NCI-H460 (cell line): ENCODE data around the gene PALM. TPM values are rescaled to one million over a fixed set of nuclear protein-coding genes. Genes with fewer than 3 reads are reported as not detected.
"Not testable (repeated sequence)": the region's sequence is repeated elsewhere in the genome, so short reads cannot be mapped to it uniquely, and the experiment has no call there.

Experiments used
- DNase-seq: peaks from one replicate; pipeline ENCODE4 v3.0.0-alpha.2; 2016; ENCODE audit warnings: low read depth; ENCODE audit errors: extremely low read depth
- total RNA-seq: library from RNA; depleted of rRNA; stranded (reverse); fragments of >200 nt; shearing (Covaris generic); gene quantifications from 2 replicates; pipeline ENCODE4 v1.2.3, GENCODE V29; 2014

The PALM gene
- total RNA-seq, 1 experiment from 2014 or later, result 4.2 TPM

DNA sequence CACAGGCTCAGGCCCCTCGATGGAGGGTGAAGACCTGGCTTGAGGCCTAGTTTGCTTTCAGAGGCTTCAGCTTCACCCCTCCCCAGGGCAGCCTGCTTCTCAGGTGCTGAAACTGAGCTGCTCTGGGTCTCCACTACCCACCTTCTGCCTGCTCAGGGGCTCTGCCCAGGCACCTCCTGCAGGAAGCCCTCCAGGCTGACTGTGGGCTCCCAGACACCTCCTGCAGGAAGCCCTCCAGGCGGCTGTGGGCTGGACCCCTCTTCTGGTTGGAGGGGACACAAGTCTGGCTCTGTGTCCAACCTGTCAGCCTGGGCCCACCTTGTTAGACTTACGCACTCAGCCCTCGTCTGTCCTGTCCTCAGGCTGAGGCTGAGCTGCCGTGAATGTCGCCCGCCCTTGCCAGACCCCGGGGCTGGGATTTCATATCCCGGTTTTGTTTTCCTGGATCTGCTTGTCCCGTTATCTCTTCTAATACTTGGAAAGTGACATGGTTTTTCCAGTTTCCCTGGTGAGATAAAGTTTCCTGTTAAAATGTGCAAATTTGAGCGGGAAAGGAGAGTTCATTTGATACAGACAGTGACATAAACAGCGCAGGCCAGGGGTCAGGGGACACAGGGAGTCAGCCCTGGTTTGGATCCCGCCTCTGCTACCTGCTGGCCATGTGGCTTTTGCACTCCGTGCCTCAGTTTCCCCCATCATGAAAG is 21.4 kb downstream of the PALM start:
- no peak for DNase-seq

DNA sequence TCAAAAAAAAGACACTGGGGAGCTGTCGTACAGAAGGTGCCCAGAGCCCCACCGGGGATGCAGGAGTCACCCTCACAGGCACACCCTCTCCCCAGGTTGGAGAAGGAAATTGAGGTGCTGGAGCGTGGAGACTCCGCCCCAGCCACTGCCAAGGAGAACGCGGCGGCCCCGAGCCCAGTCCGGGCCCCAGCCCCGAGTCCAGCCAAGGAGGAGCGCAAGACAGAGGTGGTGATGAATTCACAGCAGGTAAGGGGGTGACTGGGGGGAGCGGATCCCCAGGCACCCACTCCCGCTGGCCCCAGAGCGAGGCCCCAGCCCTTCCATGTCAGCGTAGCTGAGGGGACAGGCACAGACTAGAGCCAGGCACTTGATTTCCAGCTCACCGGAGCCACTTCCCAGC is 22.3 kb downstream of the PALM start:
- no peak for DNase-seq

DNA sequence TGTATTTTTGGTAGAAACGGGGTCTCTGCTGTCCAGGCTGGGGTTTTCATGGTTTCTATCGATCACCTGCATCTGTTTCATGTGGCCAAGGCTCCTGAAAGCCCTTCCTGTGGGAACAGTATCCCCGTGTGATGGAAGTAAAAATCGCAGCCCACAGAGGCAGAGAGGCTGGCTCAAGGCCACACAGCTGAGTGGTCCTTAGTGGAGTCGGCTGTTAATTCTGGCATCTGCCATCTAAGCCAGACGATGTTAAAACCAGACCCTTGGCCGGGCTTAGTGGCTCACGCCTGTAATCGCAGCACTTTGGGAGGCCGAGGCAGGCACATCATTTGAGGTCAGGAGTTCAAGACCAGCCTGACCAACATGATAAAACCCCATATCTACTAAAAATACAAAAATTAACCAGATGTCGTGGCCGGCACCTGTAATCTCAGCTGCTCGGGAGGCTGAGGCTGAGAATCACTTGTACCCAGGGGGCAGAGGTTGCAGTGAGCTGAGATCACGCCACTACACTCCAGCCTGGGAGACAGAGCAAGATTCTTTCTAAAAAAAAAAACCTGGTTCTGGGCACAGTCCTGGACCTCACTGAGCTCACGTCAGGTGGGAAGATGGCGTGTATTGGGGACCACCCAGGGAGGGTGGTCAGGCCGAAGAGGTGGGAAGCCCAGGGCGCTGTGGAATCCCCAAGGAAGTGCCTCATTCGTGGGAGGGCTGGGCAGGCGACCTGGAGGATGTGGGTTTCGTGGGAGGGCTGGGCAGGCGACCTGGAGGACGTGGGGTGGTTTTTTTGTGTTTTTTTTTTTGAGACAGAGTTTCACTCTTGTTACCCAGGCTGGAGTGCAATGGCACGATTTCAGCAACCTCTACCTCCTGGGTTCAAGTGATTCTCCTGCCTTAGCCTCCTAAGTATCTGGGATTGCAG is 23.7 kb downstream of the PALM start:
- DNase-seq, result no peak

DNA sequence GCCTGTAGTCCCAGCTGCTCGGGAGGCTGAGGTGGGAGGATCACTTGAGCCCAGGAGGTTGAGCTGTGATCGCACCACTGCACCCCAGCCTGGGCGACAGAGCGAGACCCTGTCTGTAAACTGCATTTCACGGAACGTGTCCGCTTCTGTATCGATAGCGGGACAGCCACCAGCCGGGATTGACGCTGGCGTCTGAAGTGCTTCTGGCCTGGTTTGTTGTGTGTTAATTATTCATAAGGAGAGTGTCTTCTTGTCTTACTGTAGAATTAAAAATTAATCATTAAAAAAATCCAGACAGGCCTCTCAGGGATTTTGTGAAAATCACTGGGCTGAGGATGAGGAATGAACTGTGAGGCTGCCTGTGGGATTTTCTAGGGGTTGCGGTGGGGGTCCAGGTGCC is 26.0 kb downstream of the PALM start:
- no peak for DNase-seq

DNA sequence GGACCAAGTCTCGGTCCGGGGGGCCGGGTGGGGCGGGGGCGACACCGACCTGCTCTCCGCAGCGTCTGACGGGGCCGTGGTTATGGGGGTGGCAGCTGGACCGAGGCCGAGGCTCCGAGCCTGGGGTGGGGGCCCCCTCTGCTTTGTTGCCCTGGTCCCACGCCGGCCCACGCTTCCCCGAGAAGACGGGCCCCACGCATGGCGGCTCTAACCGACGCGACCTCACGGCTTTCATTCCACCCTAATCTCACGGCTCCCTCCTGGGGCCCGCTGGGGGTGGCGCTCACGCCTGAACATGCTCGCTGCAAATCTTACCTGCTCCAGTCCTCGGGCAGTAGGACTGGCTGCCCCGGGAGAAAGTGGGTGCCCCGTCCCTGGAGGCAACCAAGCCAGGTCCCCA is 27.4 kb downstream of the PALM start:
- no peak for DNase-seq

DNA sequence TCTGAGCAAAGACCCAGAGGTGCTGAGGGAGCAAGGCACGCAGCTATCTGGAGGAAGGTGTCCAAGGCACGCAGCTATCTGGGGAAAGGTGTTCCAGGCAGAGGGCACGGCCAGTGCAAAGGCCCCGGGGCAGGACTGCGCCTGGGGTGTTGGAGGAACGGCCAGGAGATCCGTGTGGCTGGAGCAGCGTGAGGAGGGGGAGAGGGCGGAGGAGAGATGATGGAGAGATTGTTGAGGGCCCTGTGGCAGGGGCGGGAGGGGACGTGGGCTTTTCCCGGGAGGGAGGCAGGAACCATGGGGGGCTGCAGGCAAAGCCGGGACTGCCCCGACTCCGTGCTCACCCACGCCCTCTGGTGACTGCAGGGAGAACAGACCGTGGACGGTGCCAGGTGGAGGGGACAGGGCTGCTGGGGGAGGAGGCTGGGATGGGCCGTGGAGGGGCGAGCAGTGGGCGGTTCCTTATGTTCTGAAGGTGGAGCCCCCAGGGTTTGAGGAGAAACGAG is 28.9 kb downstream of the PALM start:
- no peak for DNase-seq

DNA sequence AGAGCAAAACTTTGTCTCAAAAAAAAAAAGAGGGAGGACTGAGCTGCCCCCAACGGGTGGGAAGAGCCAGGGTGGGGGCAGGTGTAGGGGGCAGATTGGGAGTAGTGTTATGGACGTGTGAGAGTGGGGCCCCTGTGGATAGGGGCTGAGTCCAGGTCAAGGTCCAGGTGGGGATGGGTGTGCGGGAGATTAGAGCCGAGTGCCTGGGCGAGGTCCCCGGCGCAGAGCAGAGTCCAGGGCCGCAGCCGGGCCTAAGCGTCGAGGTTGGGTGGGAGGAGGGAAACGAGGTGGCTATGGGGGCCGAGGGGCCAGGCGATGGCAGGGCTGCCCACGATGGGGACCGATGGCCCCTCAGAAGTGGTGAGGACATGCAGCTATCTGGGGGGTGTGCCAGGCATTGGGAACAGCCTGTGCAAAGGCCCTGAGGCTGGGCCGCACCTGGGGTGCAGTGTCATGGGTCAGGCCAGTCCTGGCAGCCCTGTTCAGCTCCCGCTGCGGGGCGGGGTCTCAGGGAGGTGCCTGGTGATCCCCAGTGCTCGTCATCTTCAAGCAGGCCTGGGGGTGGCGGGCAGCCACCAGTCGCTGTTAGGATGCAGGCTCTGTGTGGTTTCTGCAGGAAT is 29.9 kb downstream of the PALM start:
- DNase-seq, result no peak

DNA sequence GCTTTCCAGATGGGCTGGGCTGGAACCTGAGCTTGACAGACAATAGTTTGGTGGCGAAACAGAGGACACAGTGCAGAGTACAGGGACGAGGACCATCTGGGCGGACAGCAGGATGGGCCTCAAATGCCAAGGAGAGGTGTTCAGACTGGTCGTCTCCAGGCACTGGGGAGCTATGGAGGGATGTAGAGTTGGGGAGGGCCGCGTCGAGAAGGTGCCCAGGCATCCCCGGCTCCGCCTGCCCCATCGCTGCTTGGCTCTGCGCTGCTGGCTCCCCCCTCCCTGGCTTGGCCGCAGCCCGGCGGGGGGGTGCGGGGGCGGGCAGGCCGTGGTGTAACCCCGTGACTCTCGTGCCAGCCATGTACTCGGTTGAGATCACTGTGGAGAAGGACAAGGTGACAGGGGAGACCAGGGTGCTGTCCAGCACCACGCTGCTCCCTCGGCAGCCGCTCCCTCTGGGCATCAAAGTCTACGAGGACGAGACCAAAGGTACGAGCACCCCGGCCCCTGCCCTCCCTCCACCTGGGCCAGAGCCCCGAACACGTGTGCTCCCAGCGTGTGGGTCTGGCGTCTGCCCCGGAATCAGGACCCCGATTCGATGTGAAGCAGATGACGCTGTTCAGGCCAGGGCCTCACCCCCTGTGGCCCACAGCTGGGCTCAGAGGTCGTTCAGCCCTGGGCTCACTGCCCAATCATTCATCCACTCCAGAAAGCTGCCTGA is 31.4 kb downstream of the PALM start:
- DNase-seq, result no peak

DNA sequence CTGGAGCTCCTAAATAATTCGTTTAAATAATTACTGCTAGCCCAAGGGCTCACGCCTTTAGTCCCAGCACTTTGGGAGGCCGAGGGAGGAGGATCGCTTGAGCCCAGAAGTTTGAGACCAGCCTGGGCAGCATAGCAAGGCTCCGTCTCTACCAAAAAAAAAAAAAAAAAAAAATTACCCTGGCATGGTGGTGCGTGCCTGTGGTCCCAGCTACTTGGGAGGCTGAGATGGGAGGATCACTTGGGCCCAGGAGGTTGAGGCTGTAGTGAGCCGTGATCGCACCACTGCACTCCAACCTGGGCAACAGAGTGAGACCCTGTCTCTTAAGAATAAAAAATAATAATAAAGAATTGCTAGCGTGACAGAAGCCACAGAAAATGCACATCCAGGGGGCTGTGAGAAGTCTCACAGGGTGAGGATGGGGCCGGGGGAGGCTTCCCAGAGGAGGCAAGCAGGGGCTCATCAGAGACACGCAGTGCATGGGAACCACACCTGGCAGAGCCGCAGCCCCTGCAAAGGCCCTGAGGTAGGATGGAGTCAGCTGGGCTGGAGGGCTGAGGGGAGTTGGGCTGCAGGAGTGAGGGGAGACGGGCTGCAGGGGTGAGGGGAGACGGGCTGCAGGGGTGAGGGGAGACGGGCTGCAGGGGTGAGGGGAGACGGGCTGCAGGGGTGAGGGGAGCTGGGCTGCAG is 32.2 kb downstream of the PALM start:
- not testable (repeated sequence) for DNase-seq

DNA sequence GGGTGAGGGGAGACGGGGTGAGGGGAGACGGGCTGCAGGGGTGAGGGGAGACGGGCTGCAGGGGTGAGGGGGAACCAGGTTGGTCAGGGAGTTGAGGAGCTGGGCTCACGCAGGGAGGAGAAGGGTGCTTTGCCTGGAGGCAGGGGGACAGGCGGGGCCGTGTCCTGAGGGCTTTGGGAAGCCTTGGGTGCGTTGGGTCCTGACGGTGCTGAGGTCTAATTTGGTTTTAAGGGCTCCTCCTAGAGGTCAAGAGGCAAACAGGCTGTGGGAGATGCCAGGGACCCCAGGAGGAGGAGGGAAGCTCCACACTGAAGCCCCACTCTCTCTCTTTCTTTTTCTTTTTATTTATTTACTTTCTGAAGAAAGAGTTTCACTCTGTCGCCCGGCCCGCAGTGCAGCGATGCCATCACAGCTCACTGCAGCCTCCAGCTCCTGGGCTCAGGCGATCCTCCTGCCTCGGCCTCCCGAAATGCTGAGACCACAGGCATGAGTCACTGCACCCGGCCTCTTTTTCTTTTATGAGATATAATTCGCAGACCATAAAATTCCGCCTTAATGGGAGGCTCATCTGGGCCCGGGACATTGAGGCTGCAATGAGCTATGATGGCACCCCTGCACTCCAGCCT is 32.9 kb downstream of the PALM start:
- no peak for DNase-seq

DNA sequence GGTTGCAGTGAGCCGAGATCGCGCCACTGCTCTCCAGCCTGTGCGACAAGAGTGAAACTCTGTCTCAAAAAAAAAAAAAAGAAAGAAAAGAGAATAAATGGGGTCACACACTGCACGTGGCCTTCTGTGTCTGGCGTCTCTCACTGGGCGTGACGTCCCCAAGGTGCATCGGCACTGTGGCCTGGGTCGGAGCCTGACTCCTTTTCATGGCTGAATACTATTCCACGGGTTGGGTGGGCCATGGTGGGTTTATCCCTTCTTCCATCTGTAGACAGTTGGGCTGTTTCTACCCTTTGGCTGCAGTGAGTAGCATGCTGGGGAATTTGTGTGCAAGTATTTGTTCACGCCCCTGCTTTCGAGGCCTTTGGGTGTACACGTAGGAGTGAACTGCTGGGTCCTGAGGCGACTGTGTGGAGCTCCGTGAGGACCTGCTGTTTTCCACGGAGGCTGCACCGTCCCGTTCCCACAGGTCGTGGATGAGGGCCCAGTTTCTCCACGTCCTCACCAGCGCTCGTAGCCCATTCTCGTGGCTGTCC is 33.9 kb downstream of the PALM start:
- no peak for DNase-seq

DNA sequence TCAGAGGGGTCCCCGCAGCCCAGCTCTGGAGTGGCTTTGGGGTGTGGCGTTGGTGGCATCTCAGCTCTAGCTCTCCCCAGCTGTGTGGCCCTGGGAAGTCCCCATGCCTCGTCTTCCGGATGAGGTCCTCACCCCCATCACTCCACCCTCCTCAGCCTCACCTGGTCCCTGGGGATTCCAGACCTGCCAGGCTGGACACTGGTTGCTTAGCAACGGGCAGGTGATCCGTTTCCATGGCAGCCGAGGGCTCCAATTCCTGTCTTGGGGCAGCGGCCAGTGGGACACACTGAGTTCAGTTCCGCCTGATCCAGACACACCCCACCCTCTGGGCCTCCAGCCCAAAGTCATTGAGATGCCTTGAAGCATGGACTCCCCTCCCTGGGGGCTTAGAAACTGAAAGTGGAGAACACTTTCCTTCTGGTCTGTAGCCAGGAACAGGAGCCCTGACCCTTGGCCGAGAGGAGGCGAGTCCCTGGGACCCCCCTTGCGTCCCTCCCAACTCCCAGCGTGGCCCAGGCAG is 34.5 kb downstream of the PALM start:
- DNase-seq, result no peak

DNA sequence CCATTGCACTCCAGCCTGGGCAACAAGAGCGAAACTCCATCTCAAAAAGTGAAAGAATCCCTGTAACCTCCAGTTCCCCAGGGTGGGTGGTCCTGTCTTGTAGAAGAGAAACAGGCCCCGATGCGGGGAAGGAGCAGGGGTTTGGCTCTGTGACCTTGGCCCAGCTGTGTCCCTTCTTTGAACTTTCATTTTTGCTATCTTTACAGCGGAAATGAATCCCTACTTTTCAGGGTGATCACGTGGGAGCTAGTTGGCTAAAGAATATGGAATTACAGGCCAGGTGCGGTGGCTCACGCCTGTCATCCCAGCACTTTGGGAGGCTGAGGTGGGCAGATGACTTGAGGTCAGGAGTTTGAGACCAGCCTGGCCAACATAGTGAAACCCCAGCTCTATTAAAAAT is 36.4 kb downstream of the PALM start:
- not testable (repeated sequence) for DNase-seq

DNA sequence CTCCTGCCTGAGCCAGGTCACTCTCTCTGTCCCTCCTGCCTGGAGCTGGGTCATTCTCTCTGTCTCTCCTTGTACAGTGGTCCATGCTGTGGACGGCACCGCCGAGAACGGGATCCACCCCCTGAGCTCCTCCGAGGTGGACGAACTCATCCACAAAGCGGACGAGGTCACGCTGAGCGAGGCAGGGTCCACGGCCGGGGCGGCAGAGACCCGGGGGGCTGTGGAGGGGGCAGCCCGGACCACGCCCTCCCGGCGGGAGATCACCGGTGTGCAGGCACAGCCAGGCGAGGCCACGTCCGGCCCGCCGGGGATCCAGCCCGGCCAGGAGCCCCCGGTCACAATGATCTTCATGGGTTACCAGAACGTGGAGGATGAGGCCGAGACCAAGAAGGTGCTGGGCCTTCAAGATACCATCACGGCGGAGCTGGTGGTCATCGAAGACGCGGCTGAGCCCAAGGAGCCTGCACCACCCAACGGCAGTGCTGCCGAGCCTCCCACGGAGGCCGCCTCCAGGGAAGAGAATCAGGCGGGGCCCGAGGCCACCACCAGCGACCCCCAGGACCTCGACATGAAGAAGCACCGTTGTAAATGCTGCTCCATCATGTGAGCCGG is 37.6 kb downstream of the PALM start:
- no peak for DNase-seq

DNA sequence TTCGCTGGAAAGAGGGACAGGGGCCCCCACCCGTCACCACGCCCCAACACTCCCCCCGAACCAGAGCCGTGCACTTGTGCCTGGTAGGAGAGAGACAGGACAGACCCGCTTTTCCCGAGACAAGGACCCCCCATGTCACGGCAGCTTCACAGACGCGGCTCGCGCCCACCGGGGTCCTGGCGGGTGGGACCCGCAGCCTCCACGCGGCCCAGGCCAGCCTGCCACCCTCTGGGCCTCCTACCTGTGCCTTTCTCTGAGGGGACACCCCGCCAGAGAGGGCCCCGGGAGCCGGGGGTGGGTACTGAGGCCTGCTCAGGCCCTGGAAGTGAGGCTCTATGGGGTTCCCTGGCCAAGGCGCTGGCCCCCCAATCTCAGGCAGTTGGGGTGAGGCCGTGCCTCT is 38.2 kb downstream of the PALM start:
- no peak for DNase-seq

DNA sequence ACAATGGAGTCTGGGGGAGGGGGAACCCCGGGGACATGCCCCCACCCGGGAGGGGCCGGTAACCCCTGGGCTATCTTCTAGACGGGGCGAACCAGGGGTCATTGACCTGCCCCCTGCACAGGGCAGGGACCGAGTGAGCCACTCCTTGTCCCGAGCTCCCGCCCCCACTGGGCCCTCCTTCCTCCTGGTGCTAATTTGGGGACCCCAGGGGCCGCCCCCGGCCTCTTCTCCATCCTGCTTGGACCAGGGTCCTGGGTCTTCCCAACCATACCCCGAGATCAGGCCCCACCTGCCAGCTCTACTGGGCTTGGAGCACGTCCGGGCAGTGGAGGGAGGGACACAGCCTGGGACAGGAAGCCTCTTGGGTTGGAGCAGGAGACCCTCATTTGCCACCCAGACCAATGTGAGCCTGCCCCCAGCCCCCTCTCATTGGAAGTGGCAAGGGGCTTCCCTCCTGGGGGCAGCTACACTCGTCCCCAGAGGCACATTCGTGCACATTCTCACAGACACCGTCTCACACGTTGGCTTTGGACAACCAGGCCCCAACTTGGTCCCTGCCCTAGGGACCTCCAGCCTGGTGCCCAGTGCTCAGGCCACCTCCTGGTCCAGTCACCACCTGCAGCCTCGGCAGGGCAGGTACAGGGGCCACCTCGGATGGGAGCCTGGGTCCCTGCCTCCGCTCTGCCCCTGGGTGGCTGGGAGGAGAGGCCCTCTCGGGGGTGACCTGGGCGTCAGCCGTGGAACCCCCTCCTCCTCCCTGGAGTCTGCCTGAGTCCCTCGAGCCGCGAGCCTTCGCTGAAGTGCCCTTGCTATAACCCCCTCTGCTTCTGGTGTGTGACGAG is 38.9 kb downstream of the PALM start:
- DNase-seq, result no peak

DNA sequence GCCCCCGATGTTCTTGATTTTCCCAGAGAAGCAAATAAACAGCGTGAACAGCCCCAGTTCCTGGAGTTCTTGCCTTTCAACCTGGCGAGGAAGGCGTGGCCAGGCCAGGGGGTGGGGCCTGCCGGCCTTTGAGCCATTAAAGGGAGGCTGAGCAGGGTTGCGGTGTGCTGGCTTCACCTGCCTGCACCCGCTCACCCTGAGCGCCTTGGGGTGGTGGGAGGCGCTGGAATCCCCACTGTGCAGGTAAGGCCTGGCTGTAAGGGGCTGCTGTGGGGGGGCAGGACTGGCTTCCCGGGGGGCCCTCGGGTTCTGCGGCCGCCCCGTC is 39.5 kb downstream of the PALM start:
- no peak for DNase-seq

DNA sequence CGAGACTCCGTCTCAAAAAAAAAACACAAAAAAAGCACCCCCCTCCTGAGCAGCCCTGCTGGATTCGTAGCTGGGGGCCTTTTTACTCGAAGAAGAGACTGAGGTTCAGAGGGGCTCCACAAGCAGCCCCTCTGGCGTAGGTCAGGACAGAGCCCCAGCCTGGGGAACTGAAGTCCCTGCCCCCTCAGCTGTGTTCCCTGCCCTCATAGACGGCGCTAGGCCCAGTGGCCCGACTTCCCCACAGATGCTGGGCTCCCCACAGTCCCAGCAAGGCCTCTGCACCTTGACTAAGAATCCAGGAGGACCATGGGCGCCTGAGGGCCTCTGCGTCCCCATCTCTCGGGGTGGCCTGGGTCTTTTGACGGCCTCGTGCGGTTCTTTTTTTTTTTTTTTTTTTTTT is 41.1 kb downstream of the PALM start:
- DNase-seq, result no peak
